GM10847 (cell line): ENCODE measurements around the gene IL17RE.

Source experiments
- POLR2A ChIP-seq: IDR thresholded peaks from 2 replicates; pipeline ENCODE4 v1.6.1; 2011; ENCODE audit not compliant: insufficient read length; ENCODE audit errors: extremely low read depth

IL17RE gene

DNA sequence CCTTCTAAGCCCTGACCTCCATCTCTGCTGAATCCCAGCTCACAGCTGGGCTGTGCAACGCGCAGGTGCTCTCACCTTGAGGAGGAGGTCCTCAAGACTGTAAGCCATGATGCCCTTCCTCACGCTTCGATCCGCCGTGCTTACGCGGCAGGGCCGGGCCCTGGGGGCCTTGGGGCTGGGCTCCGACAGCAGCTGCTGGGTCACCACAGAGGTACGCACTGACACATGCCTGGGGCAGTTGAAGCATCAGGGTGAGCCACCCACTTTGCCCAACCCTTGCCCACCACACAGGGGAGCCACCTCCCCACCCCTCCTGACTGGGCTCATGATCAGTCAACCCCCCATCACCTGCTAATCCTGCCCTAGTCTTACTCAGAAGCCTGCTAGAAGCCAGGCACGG is 25.7 kb upstream of the IL17RE start:
- TF ChIP-seq POLR2A = no peak

DNA sequence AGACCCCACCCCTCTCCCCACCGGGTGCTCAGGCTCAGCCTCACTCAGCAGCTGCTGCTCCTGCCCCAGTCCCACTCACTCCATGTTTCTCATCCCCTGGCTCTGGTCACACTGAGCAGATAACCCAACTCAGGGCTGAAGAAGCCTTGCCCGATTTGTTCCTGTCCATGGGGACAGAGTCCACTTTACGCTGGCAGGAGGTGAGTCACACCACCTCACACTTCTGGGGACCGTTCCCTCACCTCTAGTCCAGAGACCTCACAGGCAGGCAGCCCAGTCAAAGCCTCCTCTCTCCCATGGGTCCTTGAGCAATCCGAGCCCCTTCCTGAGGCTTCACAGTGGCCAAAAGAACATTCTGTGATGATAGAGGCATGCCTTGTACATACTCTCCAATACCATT is 23.9 kb upstream of the IL17RE start:
- no peak for TF ChIP-seq POLR2A

DNA sequence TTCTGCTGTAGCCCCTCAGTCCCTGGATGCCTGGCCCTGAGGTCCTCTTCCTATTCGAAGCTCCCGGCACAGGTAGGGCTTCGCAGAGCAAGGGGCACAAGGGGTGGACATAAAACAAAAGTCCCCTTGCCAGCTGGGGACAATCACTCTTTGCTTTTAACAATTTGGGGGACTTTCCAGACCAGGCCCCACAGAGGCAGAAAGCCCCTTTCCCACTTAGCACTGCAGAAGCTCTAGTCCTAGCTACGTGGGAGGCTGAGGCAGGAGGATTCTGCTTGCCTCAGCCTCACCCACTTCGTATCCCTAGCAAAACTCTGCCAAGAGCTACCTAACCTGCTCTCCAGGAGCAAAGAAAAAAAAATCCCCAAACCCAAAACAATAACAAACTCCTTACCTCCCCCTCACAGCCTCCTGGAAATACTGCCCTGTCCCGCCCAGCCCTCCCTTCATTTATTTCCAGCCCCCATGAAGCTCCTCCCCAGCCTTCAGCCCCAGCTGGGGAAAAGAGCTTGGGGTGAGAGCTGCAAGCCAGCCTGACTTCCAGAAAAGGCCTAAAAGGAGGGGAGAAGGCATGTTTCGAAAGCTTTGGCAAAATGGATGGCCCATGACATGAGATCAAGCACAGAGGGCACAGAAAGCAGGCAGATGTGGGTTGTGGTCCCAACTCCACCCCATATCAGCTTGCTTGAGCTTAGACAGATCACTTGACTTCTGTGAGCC is 22.7 kb upstream of the IL17RE start, which contains the start of gene CIDEC:
TSS of gene CIDEC (minus strand) at position 424 of the 720 bp plus-strand sequence. CDS start 1,767 bp downstream, outside the sequence.
- TF ChIP-seq POLR2A = no peak

DNA sequence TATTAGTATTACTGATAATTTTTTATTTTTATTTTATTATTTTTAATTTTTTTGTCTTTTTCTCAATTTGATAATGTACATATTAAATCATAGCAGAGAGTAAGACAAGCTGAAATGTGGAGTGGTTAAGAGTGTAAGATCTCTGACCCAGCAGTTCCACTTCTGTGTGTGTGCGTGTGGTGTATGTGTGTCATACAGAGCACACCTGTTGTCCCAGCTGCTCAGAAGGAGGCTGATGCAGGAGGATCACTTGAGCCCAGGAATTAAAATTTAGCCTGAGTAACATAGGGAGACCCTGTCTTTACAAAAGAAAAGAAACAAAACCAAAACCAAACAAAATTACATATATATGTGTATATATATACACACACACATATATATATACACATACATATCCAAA is 21.2 kb upstream of the IL17RE start:
- no peak for TF ChIP-seq POLR2A

DNA sequence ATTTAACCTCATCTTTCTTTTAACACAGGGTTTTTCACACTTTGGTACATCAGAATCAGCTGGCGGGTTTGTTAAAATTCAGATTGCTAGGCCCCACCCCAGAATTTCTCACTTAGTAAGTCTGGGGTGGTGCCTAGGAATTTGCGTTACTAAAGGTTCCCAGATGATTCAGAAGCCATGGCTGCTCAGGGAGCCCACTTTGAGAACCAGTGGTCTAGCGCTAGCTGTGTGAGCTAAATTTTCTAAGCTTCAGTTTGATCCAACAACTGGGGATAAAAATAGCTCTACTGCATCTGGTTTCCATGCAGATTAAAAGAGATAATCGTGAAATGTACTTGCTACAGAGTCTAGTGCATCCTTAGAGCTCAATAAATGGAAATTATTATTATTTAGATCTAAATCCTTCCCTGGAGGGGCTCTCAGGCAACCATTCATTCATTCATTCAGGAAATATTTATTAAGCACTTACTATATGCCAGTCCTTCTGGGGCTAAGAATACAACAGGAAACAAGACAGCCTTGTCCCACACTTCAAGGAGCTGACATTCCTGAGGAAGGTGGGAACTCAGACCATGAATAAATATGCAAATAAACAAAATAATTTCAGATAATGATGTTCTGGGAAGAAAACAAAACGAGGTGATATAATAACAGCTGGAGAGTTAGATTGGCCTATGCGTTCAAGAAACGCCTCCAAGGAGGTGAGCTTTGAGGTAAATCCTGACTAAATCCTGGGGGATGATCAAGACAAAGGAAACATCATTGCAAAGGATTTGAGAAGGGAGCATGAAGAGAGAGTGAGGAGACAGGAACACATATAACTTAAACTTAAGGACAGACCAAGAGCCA is 18.7 kb upstream of the IL17RE start:
- no peak for TF ChIP-seq POLR2A

DNA sequence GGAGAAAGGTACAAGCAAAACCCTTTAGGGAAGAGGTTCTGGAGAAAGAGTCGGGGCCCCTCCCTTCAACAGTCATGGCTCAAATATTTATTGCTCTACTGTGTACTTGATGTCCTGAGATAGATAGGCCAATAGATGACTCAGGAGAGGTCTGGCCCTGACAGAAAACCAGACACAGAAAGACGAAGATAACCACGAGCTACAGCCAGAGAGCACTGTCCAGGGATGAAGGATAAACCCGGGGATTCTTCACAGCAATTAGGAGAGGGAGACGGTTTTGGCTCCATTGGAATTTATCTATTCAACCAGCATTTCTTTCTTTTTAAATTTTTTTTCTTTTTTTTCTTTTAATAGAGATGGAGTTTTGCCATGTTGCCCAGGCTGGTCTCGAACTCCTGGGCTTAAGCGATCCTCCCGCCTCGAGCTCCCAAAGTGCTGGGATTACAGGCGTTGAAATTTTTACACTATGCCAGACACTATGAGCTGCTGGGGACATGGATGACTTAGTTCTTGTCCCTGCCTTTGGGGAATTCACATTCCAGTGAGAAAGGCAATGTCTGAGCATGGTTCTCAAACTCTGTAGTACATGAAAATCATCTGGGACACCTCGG is 18.0 kb upstream of the IL17RE start:
- no peak for TF ChIP-seq POLR2A

DNA sequence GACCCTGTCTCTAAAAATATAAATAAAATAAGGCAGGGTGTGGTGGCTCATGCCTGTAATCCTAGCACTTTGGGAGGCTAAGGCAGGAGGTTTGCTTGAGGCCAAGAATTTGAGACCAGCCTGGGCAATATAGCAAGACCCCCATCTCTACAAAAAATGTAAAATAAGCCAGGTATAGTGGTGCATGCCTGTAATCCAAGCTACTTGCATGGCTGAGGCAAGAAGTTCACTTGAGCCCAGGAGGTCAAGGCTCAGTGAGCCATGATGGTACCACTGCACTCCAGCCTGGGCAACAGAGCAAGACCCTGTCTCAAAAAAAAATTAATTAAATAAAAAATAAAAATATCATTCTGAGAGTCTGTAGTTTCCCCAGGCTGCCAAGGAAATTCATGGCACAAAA is 16.3 kb upstream of the IL17RE start:
- no peak for TF ChIP-seq POLR2A

DNA sequence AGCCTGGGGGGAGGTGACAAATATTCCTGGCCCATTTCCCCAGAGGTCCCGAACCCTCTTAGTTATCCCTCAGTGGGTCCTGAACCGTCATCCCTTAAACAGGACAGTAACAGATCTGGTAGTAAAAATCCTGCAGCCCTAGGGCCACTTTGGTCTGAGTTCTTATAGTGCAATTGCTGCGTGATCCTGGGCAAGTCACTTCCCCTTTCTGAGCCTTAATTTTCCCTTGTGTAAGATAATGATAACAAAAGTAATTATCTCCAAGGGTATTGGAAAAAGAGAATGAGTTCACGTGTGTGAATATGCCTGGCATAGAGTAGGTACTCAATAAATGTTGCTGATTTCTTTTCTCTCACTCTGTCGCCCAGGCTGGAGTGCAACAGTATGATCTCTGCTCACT is 15.2 kb upstream of the IL17RE start:
- TF ChIP-seq POLR2A = no peak

DNA sequence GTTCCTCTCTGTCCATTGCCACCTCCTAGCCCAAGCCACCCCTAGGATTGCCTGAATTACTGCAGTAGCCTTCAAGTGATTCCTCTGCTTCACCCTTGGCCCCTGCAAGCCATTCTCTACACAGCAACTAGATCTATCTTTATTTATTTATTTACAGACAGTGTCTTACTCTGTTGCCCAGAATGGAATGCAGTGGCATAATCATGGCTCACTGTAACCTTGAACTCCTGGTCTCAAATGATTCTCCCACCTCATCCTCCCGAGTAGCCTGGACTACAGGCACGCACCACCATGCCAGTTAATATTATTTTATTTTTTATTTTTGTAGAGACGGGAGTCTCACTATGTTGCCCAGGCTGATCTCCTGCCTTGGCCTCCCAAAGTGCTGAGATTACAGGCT is 14.1 kb upstream of the IL17RE start:
- TF ChIP-seq POLR2A = no peak

DNA sequence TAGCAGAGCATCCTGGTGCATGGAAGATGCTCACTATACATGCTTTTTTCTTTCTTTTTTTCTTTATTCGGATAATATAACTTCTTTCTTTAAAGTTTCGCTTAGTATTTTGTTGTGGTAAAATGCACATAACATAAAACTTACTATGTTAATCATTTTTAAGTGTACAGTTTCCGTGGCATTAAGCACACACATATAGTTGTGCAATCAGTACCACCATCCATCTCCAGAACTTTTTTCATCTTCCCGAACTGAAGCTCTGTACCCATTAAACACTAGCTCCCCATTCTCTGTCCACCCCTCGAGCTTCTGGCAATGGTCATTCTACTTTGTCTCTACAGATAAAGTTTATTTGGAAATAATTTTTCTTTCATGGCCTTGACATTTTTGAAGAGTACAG is 13.2 kb upstream of the IL17RE start:
- no peak for TF ChIP-seq POLR2A

DNA sequence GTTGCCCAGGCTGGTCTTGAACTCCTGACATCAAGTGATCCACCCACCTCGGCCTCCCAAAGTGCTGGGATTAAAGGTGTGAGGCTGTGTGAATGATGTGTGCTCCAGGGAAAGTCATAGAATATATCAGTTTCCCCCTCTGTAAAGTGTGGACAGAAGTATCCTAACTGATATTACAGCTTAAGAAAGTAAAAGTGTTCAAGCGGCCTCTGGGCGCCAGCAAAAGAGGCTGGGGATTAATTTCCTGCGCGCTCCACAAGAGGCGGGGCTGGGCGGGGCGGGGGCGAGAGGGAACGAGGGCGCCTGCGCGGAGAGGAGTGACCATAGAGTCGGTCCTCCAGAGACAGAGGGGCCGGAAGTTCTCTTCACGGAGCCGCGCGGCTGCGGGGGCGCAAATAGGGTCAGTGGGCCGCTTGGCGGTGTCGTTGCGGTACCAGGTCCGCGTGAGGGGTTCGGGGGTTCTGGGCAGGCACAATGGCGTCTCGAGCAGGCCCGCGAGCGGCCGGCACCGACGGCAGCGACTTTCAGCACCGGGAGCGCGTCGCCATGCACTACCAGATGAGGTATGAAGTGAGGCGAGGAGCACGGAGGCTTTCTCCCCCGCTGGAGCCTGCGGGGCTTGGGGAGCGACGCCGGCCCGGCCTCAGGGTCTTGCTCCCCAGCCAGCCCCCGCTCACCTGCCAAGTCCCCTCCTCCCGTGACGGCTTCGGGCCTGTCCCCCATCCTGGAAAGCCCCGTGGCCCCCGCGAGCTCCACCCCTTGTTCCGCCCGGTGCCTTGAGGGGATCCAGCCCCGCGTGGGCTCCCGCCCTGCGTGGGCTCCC is 12.2 kb upstream of the IL17RE start, which contains the start of gene JAGN1:
TSS of gene JAGN1 (plus strand) at position 362 of the 823 bp plus-strand sequence. CDS start at position 475, 113 bp downstream.
- TF ChIP-seq POLR2A = peak; percentile 89

DNA sequence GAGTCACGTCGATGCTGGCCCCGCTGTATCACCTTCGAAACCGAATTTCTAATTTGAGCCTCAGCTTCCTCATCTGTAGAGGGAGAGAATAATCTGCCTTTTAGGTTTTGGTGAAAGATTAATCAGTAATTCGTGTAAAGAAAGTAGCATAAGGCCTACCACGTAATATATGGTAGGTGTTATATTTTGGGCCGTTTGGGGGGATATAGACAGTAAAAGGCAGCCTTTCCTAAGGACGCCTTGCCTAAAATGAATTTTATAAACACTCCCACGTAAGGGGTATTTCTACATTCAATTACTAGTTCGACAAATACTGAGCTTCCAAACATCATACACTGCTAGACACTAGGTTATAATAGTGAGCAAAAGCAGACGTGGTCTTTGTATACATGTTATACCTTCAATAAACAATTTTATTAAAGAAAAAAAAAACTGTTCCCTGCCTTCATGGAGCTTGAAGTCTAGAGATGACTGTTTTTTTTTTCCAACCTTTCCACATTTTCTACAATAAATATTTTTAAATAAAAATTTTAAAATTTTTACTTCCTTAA is 11.5 kb upstream of the IL17RE start:
- TF ChIP-seq POLR2A = no peak

DNA sequence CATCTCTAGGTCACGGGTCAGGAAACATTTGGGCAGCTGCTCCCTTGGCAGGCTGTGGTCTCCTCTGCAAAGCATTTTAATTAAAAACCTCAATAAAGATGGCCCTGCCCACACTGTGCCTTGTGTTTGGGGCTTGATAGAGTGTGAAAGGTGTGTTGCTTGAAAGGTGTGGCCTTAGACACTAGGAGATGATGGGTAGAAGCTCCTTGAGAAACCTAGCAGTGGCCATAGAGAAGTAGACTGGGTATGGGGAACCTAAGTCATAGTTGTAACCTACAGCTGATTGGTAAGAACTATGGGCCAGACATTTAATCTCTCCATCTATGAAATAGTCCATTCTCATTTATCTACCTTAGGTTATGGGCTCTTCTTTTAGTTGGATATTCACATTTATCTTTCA is 8.9 kb upstream of the IL17RE start:
- TF ChIP-seq POLR2A = no peak
